ENCODE results near the gene FOSL1.

GRCh38 chr11:65861165-65861505 lies 39.1 kb downstream of the FOSL1 start:
- TF ChIP-seq CTCF (IDR thresholded peaks at IDR 0.05), result no peak
- no peak for TF ChIP-seq SOX15 (CRISPR knock-in tag; IDR thresholded peaks at IDR 0.05)
- no peak for TF ChIP-seq MAX (CRISPR knock-in tag; IDR thresholded peaks at IDR 0.05)
- TF ChIP-seq NR1H2 (CRISPR knock-in tag; IDR thresholded peaks at IDR 0.05), result no peak
- no peak for TF ChIP-seq ESRRA (CRISPR knock-in tag; IDR thresholded peaks at IDR 0.05; ENCODE audit: borderline replicate concordance)
